GM18907 (cell line): ENCODE results near the gene BRF1.
"Not testable (repeated sequence)": the region's sequence is repeated elsewhere in the genome, so short reads cannot be mapped to it uniquely, and the experiment has no call there.

ENCODE experiments used
- ATAC-seq: cut with Tn5 transposase; IDR thresholded peaks from one replicate; pipeline ENCODE4 v1.9.1; 2021; ENCODE audit warnings: mild to moderate bottlenecking, moderate library complexity; ENCODE audit not compliant: unreplicated experiment

The BRF1 gene

GRCh38 chr14:105300542-105301102, at the start of gene BRF1:
Gene BRF1 (minus strand): TSS chr14:105301001. CDS start chr14:105300629, 372 bp downstream.
- peak; percentile 89 for ATAC-seq

- no peak for ATAC-seq
These were observed 49.2 kb upstream of the BRF1 start for GRCh38 chr14:105349992-105350391.

GRCh38 chr14:105348945-105349699, 48.3 kb upstream of the BRF1 start:
- ATAC-seq = no peak

GRCh38 chr14:105348169-105348944, 47.6 kb upstream of the BRF1 start:
- ATAC-seq = no peak

- no peak for ATAC-seq
These were observed 46.8 kb upstream of the BRF1 start for GRCh38 chr14:105347587-105347968.

GRCh38 chr14:105346876-105347586, 46.2 kb upstream of the BRF1 start:
- ATAC-seq = no peak

- ATAC-seq = no peak
These were observed 45.4 kb upstream of the BRF1 start for GRCh38 chr14:105346200-105346533.

GRCh38 chr14:105343194-105343593, 42.4 kb upstream of the BRF1 start:
- no peak for ATAC-seq

- ATAC-seq = no peak
These were observed 40.3 kb upstream of the BRF1 start for GRCh38 chr14:105340821-105341733.

- no peak for ATAC-seq
These were observed 37.4 kb upstream of the BRF1 start for GRCh38 chr14:105337966-105338741.

GRCh38 chr14:105337433-105337832, 36.6 kb upstream of the BRF1 start:
- ATAC-seq = no peak

GRCh38 chr14:105336477-105337287, 35.9 kb upstream of the BRF1 start:
- no peak for ATAC-seq

GRCh38 chr14:105335735-105336476, 35.1 kb upstream of the BRF1 start:
- ATAC-seq = no peak

- not testable (repeated sequence) for ATAC-seq
These were observed 34.4 kb upstream of the BRF1 start for GRCh38 chr14:105335231-105335542.

GRCh38 chr14:105334383-105335230, 33.8 kb upstream of the BRF1 start:
- no peak for ATAC-seq

GRCh38 chr14:105333613-105334364, 33.0 kb upstream of the BRF1 start:
- ATAC-seq = no peak
